ENCODE data around the gene PABPC1L2A.
"Not testable (repeated sequence)": the region's sequence is repeated elsewhere in the genome, so short reads cannot be mapped to it uniquely, and the experiment has no call there.

Gene PABPC1L2A

DNA sequence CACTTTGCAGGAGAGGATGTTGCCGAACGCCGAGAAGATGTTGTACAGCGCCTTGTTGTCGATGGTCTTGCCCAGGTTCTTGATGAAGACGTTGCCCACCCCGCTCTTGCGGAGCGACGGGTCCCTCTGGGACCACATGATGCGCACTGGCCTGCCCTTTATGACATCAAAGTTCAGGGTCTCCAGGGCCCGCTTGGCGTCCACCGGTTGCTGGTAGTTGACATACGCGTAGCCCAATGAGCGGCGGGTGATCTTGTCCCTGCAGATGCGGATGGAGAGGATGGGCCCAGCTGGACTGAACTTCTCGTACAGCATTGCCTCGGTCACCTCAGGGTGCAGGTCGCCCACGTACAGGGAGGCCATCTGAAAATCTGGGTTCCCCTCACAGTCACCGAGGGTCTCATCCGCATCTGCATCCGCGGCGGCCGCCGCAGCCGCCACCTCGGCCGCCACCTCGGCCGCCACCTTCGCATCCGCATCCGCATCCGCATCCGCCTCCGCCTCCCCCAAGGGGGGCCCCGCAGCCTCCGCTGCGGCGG is at the start of gene PABPC1L2A:
PABPC1L2A (minus strand) TSS at position 489 of the 539 bp plus-strand sequence; CDS start at position 363, 126 bp downstream.
- not testable (repeated sequence) for DNase-seq

DNA sequence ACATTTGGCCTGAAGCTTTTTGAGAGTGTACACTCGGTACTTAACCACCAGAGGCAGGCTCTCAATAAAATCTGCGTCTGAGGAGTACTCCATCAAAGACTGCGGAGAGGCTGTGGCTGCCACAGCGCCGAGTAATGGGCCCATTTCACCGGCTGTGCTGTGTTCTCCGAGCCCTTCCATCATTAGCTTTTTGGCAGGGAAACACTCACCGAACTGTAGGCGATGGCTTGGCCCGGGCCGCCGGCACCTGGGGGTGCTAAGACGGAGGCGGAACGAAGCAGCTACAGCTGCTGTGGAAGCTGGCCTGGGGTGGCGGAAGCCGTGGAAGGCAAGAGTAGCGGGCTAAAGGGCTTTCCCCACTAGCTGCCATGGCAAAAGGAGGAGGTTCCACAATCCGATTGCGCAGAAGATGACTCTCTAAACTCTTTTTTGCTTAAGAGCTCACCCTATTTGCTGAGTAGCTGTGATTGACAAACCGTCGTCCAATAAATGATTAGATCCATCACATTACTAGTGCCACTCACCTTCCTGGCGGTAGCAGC is 48.5 kb upstream of the PABPC1L2A start:
- no peak for DNase-seq

DNA sequence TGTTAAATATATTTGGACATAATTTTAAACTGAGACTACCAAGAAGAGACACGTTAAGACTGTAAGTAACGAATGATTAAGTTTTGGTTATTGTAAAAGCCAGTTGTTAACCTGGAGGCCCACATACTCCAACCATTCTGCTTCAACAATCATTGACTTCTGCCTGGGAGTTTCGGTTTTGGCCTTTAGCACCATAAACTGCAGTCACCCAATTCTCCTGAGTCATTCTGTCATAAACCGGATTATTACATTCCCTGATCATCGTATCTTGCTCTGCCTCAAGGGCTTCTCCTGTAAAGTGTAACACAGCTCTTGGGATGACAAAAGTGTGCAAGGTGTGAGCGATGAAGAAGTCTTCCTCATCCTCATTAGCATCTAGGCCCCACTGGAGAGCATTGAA is 46.9 kb upstream of the PABPC1L2A start:
- DNase-seq = no peak

DNA sequence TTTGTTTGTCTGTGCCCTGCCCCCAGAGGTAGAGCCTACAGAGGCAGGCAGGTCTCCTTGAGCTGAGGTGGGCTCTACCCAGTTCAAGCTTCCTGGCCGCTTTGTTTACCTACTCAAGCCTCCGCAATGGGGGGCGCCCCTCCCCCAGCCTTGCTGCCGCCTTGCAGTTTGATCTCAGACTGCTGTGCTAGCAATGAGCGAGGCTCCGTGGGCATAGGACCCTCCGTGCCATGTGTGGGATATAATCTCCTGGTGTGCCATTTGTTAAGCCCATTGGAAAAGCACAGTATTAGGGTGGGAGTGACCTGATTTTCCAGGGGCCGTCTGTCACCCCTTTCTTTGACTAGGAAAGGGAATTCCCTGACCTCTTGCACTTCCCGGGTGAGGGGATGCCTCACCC is 20.2 kb upstream of the PABPC1L2A start:
- not testable (repeated sequence) for DNase-seq

DNA sequence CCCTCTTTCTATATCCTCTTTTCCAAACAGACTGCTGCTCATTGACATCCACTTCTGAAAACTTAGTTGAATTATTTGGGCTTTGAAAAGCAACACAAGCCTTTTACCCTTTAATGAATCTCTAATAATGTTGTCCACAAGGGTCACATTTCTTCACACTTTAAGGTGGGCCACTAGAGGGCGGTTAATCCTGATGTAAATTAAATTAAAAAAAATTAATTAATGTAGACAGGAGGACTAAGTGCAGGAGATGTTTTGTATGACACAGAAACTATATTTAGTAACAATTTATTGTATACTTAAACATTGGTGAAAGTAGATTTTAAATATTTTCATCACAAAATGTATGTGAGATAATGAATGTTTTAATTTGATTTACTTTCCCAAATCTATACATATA is 7.5 kb upstream of the PABPC1L2A start:
- not testable (repeated sequence) for DNase-seq

DNA sequence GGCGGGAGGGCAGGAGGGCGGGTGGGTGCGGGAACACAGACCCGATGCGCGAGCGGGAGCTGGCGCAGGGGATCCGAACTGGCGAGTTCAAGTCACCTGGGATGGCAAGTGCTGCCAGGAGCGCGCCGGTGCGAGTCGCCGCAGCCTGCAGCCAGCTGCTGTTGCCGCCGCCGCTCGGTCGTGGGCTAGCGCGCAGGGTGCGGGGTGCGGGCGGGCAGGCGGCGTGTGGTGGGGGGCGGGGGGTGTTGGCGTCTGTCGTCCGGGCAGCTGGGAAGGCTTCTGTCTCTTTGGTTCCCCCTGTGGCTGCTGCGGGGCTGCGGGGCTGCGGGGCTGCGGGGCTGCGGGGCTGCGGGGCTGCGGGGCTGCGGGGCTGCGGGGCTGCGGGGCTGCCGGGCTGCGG is 572 bp upstream of the PABPC1L2A start:
- DNase-seq = not testable (repeated sequence)

DNA sequence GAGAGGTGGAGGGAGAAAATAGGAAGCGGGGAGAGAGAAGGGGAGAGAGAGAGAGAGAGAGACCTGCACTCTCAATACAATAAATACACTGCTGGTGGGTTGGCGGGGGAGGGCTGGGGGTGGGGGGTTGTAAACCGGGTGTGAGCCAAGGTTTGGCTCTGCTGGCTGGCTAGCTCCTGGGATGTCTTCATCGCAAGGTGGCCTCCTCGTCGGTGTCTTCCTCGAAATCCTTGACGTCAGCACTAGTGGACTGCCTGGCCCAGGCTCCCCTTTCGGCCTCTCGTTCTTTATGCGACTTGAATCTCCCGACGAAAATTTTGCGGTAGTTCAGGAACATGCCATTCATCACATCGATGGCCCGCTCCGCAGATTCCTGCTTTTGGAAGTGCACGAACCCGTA is 715 bp downstream of the PABPC1L2A start:
- not testable (repeated sequence) for DNase-seq

DNA sequence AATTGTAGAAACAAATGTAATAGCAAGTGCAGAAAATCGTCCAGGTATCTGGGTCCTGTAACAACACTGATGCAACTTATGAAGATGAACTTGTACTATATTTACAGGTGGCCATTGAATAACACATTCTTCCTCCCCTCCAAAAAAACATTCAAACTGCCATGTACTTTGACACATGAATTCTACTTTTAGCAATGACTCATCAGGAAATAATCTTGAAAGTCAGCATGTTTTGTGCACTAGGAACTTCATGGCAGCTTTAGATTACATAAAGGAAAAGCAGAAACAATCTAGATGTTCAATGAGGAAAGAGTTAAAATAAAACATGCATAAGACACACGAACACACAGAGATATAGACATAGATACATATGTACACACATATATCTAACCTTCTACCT is 2.5 kb downstream of the PABPC1L2A start:
- DNase-seq = no peak

DNA sequence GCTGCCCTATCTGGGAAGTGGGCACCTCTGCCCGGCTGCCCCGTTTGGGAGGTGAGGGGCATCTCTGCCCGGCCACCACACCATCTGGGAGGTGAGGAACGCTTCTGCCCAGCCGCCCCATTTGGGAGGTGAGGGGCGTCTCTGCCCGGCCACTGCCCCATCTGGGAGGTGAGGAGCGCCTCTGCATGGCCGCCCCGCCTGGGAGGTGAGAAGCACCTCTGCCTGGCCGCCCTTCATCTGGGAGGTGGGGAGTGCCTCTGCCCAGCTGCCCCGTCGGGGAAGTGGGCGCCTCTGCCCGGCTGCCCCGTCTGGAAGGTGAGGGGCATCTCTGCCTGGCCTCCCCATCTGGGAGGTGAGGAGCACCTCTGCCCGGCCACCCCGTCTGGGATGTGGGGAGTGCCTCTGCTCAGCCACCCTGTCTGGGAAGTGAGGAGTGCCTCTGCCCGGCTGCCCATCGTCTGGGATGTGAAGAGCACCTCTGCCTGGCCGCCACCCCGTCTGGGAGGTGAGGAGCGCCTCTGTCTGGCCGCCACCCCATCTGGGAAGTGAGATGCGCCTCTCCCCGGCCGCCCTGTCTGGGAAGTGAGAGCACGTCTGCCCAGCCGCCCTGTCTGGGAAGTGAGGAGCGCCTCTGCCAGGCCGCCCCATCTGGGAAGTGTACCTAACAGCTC is 9.8 kb downstream of the PABPC1L2A start:
- DNase-seq = no peak

DNA sequence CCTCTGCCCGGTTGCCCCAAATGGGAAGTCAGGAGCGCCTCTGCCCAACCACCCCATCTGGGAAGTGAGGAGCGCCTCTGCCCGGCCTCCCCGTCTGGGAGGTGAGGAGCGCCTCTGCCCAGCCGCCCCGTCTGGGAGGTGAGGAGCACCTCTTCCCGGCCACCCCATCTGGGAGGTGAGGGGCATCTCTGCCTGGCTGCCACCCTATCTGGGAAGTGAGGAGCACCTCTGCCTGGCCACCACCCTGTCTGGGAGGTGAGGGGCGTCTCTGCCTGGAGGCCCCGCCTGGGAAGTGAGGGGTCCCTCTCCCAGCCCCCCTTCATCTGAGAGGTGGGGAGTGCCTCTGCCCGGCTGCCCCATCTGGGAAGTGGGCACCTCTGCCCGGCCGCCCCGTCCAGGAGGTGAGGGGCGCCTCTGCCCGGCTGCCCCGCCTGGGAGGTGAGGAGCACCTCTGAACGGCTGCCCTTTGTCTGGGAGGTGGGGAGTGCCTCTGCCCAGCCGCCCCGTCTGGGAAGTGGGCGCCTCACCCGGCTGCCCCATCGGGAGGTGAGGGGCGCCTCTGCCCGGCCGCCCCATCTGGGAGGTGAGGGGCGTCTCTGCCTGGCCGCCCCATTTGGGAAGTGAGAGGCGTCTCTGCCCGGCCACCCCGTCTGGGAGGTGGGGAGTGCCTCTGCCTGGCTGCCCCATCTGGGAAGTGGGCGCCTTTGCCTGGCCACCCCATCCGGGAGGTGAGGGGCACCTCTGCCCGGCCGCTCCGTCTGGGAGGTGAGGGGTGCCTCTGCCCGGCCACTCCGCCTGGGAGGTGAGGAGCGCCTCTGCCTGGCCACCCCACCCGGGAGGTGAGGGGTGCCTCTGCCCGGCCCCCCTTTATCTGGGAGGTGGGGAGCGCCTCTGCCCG is 10.6 kb downstream of the PABPC1L2A start:
- DNase-seq = no peak

DNA sequence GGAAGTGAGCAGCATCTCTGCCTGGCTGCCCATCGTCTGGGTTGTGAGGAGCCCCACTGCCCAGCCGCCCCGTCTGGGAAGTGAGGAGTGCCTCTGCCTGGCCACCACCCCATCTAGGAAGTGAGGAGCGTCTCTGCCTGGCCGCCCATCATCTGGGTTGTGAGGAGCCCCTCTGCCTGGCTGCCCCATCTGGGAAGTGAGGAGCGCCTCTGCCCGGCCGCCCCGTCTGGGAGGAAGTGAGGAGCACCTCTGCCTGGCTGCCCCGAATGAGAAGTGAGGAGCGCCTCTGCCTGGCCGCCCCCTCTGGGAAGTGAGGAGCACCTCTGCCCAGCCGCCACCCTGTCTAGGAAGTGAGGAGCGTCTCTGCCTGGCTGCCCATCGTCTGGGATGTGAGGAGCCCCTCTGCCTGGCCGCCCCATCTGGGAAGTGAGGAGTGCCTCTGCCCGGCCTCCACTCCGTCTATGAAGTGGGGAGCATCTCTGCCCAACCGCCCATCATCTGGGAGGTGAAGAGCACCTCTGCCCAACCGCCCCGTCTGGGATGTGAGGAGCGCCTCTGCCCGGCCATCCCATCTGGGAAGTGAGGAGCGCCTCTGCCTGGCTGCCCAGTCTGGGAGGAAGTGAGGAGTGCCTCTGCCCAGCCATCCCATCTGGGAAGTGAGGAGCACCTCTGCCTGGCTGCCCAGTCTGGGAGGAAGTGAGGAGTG is 11.4 kb downstream of the PABPC1L2A start:
- not testable (repeated sequence) for DNase-seq

DNA sequence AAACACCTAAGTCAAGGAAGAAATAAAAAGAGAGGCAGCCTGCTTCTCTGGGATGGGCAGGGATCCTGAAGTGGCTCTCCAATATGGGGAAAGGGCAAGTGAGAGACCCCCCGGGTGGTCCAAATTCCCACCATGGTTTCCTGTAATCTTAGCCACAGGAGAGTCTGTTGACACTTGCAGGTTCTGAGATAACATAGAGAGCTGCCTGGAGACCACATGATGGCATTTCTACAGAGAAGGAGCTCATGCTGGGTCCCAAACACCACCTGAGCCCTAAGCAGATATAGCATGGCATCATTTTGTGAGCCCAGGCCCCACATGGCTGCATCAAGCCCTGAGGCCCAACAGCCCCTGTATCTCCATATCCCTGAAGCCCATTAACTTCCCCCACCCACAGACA is 50.4 kb downstream of the PABPC1L2A start:
- DNase-seq = no peak
